ENCODE results near the gene PHF2.

The PHF2 gene

GRCh38 chr9:93601063-93601462, 24.7 kb downstream of the PHF2 start:
- no peak for DNase-seq (ENCODE audit: low spot score)

GRCh38 chr9:93601666-93602065, 25.3 kb downstream of the PHF2 start:
- DNase-seq (ENCODE audit: low spot score): no peak

- no peak for DNase-seq (ENCODE audit: low spot score)
Measured at GRCh38 chr9:93603011-93603410, 26.6 kb downstream of the PHF2 start.

GRCh38 chr9:93603906-93604326, 27.5 kb downstream of the PHF2 start:
- no peak for DNase-seq (ENCODE audit: low spot score)

- DNase-seq (ENCODE audit: low spot score): no peak
Measured at GRCh38 chr9:93606187-93606586, 29.8 kb downstream of the PHF2 start.

GRCh38 chr9:93610206-93610605, 33.8 kb downstream of the PHF2 start:
- no peak for DNase-seq (ENCODE audit: low spot score)

- DNase-seq (ENCODE audit: low spot score): no peak
Measured at GRCh38 chr9:93612052-93612795, 35.8 kb downstream of the PHF2 start.

- no peak for DNase-seq (ENCODE audit: low spot score)
Measured at GRCh38 chr9:93612796-93613154, 36.4 kb downstream of the PHF2 start.

GRCh38 chr9:93613174-93613573, 36.8 kb downstream of the PHF2 start:
- DNase-seq (ENCODE audit: low spot score): no peak

GRCh38 chr9:93613791-93614190, 37.4 kb downstream of the PHF2 start:
- DNase-seq (ENCODE audit: low spot score): no peak

- DNase-seq (ENCODE audit: low spot score): no peak
Measured at GRCh38 chr9:93614830-93615468, 38.6 kb downstream of the PHF2 start.

- DNase-seq (ENCODE audit: low spot score): no peak
Measured at GRCh38 chr9:93616044-93616443, 39.7 kb downstream of the PHF2 start.

- DNase-seq (ENCODE audit: low spot score): no peak
Measured at GRCh38 chr9:93617273-93617672, 40.9 kb downstream of the PHF2 start.

- no peak for DNase-seq (ENCODE audit: low spot score)
Measured at GRCh38 chr9:93619272-93619775, 42.9 kb downstream of the PHF2 start.

GRCh38 chr9:93620041-93620506, 43.7 kb downstream of the PHF2 start:
- no peak for DNase-seq (ENCODE audit: low spot score)

- DNase-seq (ENCODE audit: low spot score): no peak
Measured at GRCh38 chr9:93620881-93621820, 44.8 kb downstream of the PHF2 start.

- DNase-seq (ENCODE audit: low spot score): no peak
Measured at GRCh38 chr9:93621922-93622321, 45.5 kb downstream of the PHF2 start.

GRCh38 chr9:93622691-93623090, 46.3 kb downstream of the PHF2 start:
- no peak for DNase-seq (ENCODE audit: low spot score)

GRCh38 chr9:93623753-93624152, 47.4 kb downstream of the PHF2 start:
- no peak for DNase-seq (ENCODE audit: low spot score)

GRCh38 chr9:93624431-93624834, 48.0 kb downstream of the PHF2 start:
- no peak for DNase-seq (ENCODE audit: low spot score)

- DNase-seq (ENCODE audit: low spot score): no peak
Measured at GRCh38 chr9:93624977-93625376, 48.6 kb downstream of the PHF2 start.

GRCh38 chr9:93629920-93630319, 53.5 kb downstream of the PHF2 start:
- DNase-seq (ENCODE audit: low spot score): no peak
